HL-60 (cell line): ENCODE results near the gene EGFR.

Source experiments
- GABPA ChIP-seq: IDR thresholded peaks from 2 replicates; pipeline ENCODE4 v1.6.1; 2012; ENCODE audit warnings: low read depth
- POLR2AphosphoS5 ChIP-seq: IDR thresholded peaks from 2 replicates; pipeline ENCODE4 v1.6.1; 2012; ENCODE audit warnings: low read depth
- TF ChIP-seq, protein P1 (sequence below): IDR thresholded peaks from one replicate; pipeline ENCODE4 v1.5.1; 2011; ENCODE audit warnings: low read length, control low read depth, inconsistent platforms; ENCODE audit not compliant: insufficient read depth
- TF ChIP-seq, protein P2 (sequence below): IDR thresholded peaks from 2 replicates; pipeline ENCODE4 v1.6.1; 2012; ENCODE audit warnings: low read depth; ENCODE audit not compliant: insufficient replicate concordance

DNA sequence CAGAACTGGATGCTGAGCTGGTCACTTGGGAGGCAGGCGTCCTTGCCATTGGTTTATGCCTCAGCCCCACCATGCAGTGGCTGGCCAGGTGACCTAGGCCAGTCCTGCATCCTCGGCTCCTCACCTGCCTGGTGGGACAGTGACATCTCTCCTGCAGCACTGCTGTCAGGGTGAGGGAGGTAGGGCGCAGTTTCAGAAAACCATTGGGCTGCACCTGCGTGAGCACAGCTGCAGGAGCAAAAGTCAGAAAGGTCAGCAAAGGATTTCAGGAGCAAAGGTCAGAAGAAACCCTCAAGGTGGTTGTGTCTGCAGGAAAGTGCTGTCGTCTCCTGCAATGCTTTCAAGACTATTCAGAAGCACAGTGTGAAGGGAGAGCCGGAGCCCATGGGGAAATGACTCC is 48.1 kb downstream of the EGFR start:
- TF ChIP-seq, protein P1, sequence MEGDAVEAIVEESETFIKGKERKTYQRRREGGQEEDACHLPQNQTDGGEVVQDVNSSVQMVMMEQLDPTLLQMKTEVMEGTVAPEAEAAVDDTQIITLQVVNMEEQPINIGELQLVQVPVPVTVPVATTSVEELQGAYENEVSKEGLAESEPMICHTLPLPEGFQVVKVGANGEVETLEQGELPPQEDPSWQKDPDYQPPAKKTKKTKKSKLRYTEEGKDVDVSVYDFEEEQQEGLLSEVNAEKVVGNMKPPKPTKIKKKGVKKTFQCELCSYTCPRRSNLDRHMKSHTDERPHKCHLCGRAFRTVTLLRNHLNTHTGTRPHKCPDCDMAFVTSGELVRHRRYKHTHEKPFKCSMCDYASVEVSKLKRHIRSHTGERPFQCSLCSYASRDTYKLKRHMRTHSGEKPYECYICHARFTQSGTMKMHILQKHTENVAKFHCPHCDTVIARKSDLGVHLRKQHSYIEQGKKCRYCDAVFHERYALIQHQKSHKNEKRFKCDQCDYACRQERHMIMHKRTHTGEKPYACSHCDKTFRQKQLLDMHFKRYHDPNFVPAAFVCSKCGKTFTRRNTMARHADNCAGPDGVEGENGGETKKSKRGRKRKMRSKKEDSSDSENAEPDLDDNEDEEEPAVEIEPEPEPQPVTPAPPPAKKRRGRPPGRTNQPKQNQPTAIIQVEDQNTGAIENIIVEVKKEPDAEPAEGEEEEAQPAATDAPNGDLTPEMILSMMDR = no peak
- TF ChIP-seq POLR2AphosphoS5 (no peak), GABPA (no peak)
- TF ChIP-seq, protein P2, sequence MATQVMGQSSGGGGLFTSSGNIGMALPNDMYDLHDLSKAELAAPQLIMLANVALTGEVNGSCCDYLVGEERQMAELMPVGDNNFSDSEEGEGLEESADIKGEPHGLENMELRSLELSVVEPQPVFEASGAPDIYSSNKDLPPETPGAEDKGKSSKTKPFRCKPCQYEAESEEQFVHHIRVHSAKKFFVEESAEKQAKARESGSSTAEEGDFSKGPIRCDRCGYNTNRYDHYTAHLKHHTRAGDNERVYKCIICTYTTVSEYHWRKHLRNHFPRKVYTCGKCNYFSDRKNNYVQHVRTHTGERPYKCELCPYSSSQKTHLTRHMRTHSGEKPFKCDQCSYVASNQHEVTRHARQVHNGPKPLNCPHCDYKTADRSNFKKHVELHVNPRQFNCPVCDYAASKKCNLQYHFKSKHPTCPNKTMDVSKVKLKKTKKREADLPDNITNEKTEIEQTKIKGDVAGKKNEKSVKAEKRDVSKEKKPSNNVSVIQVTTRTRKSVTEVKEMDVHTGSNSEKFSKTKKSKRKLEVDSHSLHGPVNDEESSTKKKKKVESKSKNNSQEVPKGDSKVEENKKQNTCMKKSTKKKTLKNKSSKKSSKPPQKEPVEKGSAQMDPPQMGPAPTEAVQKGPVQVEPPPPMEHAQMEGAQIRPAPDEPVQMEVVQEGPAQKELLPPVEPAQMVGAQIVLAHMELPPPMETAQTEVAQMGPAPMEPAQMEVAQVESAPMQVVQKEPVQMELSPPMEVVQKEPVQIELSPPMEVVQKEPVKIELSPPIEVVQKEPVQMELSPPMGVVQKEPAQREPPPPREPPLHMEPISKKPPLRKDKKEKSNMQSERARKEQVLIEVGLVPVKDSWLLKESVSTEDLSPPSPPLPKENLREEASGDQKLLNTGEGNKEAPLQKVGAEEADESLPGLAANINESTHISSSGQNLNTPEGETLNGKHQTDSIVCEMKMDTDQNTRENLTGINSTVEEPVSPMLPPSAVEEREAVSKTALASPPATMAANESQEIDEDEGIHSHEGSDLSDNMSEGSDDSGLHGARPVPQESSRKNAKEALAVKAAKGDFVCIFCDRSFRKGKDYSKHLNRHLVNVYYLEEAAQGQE = no peak
